Smooth muscle cell of the coronary artery (primary cell): ENCODE data around the gene RTL1. TPM values are rescaled to one million over a fixed set of nuclear protein-coding genes. Genes with fewer than 3 reads are reported as not detected.

Experiments used
- total RNA-seq: library from RNA; depleted of rRNA; stranded (reverse); fragments of >200 nt; gene quantifications from 2 replicates; pipeline ENCODE4 v1.2.3, GENCODE V29; 2014; ENCODE audit warnings: low replicate concordance

Gene RTL1
- not detected in 2 replicates for total RNA-seq

DNA sequence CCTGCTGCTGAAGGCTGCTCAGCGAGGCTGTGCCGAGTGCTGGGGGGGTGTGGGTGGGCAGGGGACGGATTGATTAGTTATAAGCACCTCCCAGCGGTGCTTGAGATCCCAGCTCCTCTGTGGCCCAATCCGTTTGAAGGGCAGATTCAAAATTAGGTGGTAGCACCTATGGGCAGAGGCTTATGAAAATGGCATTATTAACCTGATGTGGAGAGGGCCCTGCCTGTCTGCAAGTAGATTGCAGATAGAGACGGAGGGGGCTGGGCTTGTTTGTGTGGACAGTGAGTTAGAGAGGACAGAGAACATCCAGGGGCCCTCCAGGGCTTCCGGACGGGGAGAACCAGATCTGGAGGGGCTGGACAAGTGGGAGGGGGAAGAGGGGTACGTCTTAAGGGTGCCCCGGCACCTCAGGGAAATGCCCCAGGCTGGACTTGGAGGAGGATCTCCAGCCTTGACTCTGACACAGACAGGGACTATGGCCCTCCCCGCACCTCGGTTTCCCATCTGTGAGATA is at the start of gene RTL1:
Gene RTL1 (minus strand): TSS at position 51 of the 514 bp plus-strand sequence. CDS start 18,934 bp downstream, outside the sequence.

Other genes starting within 250 kb of the RTL1 start
- 0.23 TPM in 1 of 2 replicates, not detected in the other for gene DLK1, start 176.8 kb downstream of the RTL1 start, total RNA-seq
- gene MEG3, start 77.6 kb downstream of the RTL1 start, total RNA-seq, result 24.7 and 175 TPM in 2 replicates